ENCODE data around the gene TMEM270.

TMEM270 gene

DNA sequence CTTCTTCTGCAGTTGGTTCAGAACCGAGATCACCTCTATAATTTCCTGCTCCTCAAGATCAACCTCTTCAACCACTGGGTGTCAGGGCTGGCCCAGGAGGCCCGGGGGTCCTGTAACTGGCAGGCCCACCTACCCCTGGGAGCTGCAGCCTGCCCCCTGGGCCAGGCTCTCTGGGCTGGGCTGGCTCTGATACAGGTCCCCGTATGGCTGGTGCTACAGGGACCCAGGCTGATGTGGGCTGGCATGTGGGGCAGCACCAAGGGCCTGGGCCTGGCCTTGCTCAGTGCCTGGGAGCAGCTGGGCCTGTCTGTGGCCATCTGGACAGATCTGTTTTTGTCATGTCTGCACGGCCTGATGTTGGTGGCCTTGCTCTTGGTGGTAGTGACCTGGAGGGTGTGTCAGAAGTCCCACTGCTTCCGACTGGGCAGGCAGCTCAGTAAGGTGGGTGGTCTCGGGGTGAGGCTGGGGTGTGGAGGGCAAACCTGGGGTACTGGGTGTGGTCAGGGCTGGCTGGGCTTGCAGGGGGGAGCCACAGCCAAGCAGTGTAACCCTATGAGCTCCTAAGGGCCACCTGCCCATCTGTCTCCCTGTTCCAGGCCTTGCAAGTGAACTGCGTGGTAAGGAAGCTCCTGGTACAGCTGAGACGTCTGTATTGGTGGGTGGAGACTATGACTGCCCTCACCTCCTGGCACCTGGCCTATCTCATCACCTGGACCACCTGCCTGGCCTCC, 4.2 kb downstream of the TMEM270 start:
- TF ChIP-seq ZNF274 (IDR thresholded peaks at IDR 0.05; ENCODE audit: low read depth, low read length) = no peak
- no peak overlapping the region for H3K4me3 ChIP-seq (ENCODE audit: low read length)

DNA sequence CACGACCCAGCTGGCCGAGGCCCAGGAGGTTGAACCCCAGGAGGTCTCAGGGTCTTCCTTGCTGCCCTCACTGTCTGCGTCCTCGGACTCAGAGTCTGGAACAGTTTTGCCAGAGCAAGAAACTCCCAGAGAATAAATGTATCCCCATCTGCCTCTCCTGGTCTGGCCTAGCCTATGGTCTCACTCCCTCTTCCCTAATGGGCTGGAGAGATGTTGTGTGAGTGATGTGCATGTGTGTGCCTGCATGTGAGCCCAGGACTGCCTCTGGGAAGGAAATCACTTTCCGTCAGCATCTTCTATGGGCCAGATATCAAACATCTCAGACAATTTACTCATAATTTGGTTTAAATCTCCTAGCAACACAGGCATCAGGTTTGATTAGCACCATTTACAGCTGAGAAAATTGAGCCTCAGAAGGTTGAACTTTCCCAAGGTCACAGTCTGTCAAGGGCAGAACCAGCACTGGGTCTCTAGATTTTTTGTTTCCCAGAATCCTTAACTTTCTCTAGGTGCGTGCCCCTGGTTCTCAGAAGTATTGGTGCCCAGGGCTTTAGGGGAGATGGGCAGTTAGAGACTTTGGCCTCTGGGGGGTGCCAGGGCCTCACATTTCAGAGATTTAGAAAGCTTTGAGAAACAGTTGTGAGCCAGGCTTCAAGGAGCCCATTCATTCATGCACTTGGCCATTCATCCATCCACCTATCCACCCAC, 4.9 kb downstream of the TMEM270 start:
- TF ChIP-seq ZNF274 (IDR thresholded peaks at IDR 0.05; ENCODE audit: low read depth, low read length) = no peak
- no peak overlapping the region for H3K4me3 ChIP-seq (ENCODE audit: low read length)

DNA sequence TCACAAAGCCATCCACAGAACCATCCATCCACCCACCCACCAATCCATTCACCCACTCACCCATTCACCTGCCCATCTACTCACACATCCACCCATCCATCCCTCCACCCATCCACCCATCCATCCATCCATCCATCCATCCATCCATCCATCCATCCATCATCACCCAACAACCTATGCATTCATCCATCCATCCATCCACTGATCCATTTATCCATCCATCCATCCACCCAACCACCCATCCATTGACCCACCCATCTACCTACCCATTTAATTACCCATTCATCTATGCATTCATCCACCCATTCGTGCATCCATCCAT, 5.4 kb downstream of the TMEM270 start:
- no peak for TF ChIP-seq ZNF274 (IDR thresholded peaks at IDR 0.05; ENCODE audit: low read depth, low read length)
- H3K4me3 ChIP-seq (ENCODE audit: low read length) = no peak overlapping the region

GRCh38 chr7:73869011-73869798, 8.2 kb downstream of the TMEM270 start:
- TF ChIP-seq ZNF274 (IDR thresholded peaks at IDR 0.05; ENCODE audit: low read depth, low read length) = no peak

DNA sequence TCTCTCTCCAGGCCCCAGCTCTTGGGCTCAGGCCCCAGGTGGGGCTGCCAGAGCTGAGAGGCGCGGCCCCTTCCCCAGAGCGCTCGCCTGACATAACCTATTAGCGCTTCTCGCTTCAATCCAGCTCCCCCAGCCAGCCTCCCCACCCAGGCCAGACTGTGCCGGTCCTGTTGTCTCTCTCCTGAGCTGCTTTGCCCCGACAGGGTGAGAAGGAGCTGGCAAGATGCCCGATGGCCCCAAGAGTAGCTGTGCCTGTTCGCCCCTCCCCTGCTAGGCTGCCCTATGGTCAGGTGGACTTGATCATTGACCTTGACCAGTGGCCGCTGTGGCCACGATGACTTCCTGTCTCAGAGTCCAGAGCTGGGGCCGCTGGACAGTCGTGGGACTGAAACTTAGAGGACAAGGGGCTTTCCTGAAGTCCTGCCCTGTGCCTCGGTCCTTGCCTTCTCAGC, 9.1 kb downstream of the TMEM270 start:
- no peak overlapping the region for H3K4me3 ChIP-seq (ENCODE audit: low read length)
- TF ChIP-seq ZNF274 (IDR thresholded peaks at IDR 0.05; ENCODE audit: low read depth, low read length) = no peak

More at GRCh38 chr7:73869011-73869798, 8.2 kb downstream of the TMEM270 start:
- no peak overlapping the region for H3K4me3 ChIP-seq (ENCODE audit: low read length)

DNA sequence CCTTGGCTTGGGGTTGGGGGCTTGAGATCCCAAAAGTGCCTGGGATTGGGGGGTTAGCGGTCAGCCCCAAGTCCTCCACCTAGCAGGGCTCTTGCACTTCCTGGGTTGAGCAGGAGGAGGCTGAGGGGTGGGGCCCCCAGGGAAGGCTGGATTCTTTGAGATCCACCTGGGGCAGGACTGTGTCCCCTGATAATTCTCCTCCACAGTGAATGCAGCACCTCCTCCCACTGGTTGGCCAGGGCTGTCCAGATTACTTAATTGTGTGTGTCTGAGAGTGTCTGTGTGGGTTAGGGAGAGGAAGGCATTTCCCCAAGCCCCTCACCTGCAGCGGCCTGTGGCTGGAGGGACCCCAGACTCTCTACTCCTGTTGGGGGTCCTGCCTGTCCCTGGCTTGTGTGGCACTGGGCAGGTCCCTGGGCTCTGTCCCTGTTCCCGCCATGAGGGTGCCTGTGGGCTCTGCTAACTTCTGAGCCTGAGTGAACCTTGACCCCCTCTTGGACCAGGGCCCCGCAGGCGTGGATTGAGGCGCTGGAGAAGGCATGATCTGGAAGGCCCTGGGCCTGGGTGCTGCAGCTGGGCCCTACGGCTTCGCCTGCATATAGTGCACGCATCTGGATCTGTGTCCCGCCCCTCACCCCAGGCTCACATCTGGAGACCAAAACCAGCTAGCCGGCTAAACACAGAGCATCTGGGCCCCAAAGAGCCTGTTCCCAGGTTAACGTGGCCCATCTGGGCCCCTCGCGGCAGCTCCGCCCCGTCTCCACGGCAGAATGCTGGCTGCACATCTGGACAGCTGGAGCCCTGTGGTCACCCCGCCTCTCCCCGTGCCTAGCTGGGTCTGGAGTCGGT, 10.4 kb downstream of the TMEM270 start:
- TF ChIP-seq ZNF274 (IDR thresholded peaks at IDR 0.05; ENCODE audit: low read depth, low read length) = no peak
- no peak overlapping the region for H3K4me3 ChIP-seq (ENCODE audit: low read length)

- no peak overlapping the region for H3K4me3 ChIP-seq (ENCODE audit: low read length)
- TF ChIP-seq ZNF274 (IDR thresholded peaks at IDR 0.05; ENCODE audit: low read depth, low read length) = no peak
Observed at GRCh38 chr7:73872056-73872908, 11.3 kb downstream of the TMEM270 start.

DNA sequence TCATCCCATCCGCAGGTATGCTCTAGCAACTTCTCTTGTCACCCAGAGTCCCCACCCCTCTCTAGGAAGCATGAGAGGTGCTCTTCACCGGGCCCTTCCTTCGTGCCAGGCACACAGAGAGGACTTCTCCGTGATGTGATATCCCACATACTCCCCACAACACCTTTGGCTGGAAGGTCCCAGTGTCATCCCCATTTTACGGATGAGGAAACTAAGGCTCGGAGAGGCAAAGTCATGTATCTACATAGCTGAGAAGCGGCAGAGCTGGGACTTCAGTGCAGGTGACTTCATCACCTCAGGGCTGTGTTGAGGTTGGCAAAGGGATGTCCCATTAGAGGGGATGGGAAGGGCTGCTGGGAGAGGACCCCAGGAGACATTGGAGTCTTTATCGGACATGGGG, 15.4 kb downstream of the TMEM270 start:
- H3K4me3 ChIP-seq (ENCODE audit: low read length) = no peak overlapping the region
- TF ChIP-seq ZNF274 (IDR thresholded peaks at IDR 0.05; ENCODE audit: low read depth, low read length) = no peak

DNA sequence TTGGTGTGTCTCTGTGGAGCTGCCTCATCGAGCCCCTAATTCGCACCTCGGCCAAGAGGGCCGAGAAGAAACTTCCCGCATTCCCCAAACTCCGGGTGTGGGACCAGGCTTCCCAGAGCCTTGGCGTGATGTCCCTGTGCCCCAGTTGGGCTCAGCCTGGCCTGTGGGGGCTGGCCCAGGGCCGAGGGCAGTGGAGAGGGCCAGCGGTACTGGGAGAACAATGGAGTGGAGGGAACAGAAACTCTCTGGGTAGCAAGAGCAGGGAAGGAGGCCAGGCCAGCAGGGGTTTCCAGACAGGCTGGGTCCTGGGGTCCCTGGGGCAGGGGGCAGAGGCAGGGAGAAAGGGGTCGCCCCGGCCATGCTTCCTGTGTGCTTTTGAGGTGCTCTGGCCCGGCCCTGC, 16.0 kb downstream of the TMEM270 start:
- H3K4me3 ChIP-seq (ENCODE audit: low read length) = no peak overlapping the region
- no peak for TF ChIP-seq ZNF274 (IDR thresholded peaks at IDR 0.05; ENCODE audit: low read depth, low read length)

DNA sequence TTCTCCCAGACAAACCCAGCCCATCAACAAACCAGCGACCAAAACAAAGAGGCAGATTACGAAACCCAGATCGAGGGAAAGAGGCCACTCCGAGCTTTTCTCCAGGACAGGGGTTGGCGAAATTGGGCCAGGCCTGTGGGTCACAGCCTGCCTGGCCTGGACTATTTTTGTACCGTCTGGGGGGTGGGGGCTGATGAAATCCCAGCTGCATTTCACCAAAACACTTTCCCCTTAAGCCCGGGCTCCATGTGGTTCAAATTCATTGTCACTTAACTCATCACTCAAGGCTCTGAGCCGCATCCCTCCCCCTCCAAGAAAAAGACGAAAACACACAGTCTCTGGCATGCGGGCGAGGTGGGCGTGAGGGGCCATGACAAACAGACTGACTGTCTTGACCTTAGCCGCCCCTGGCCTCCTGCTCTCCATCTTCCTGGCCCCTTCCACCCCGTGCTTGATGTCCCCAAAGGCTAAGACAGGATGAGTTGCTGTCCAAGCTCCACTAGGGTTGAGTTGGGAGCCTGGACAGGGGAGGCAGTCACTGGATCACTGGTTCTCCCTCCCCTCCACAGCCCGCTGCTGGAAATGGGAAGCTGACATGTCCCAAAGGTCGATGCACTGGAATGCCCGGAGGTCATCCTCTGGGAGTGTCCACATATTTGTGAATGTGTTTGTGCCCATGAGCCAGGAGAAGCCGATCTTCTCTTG, 19.2 kb downstream of the TMEM270 start:
- H3K4me3 ChIP-seq (ENCODE audit: low read length) = no peak overlapping the region
- TF ChIP-seq ZNF274 (IDR thresholded peaks at IDR 0.05; ENCODE audit: low read depth, low read length) = no peak

DNA sequence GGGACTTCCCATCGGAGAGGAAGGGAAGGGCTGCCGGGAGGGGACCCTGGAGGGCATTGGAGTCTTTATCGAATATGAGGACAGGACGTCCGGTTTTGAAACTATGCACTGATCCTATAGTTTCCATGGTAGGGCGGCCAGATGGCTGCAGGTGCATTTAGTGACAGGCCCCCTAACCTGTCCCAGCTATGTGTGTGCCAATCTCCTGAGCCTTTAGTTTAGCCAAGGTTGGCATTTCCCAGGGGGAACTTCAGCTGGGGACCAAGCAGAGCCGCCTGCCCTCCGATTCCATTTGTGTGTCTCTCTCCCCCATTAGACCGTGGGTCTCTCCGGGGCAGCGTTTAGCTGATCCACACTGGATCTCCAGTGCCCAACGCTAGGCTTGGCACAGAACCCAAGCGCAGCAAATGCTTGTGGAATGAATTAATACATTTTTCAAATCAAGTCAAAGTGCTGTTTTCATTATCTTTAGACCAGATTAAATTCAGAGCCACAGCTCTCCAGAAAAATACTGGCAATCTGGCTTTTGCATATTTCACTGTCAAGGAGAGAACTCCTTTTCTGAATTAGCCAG, 19.9 kb downstream of the TMEM270 start:
- no peak for TF ChIP-seq ZNF274 (IDR thresholded peaks at IDR 0.05; ENCODE audit: low read depth, low read length)
- no peak overlapping the region for H3K4me3 ChIP-seq (ENCODE audit: low read length)

DNA sequence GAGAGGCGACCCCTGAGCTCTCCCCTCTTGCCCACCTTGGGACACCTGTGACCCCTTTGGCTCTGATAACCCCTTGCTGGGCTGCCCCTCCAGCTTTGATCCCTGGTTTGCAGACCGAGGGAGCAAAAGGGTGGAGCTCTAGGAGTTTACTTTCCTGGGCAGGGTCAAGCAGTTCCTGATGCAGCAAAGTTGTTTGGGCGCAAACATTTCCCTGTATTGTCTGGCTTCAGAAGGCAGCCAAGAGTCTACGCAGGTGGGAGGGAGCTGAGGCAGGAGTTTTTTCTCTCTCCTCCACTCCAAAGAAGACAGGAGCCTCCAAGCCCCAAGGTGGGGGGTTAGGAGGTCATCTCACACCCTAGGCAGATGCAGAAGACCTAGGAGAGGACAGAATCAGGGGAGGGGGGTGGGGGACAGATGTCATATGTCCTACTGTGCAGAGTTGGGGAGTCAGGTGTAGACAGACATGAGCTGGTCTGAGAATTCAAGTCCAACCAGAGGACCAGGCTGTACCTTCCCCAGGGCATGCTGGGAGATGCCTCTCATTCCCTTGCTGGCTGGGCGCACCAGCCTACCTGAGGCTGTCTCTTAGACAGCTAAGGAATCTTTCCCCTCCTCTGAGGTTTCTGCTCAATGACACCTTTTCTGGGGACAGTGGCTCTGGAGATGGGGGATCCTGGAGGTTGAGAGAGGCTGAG, 20.5 kb downstream of the TMEM270 start:
- TF ChIP-seq ZNF274 (IDR thresholded peaks at IDR 0.05; ENCODE audit: low read depth, low read length) = no peak
- no peak overlapping the region for H3K4me3 ChIP-seq (ENCODE audit: low read length)
